Measurements from ENCODE around the gene PYGM.

DNA sequence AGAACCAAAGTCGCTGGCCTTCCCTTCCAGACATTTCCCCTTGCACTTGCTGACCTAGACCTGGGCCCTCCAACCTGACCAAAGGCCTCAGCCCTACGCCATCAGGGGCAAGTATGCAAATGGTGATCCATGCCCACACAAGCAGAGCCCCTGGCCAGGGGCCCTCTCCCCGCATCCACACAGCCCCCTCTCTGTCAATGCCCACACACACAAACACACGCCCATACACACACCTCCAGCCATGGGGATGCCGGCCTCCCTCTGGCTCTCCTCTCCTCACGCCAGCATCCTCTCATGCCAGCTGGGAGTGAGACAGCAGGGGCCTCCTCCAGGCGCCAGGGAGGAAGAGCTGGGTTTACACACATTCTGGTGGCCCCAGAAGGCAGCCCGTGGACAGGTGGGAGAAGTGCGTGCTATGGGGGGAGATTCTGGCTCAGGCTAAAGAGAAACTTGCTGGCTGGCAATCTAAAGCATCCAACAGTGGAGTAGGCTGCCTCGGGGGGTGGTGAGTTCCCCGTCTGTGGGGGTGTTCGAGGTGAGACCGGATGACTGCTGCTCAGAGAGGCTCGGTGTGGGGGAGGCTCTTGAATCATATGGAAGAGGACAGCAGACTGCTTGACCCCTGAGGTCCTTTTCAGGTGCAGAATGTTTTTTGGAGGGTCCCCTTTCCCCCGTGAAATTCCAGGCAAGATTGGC is 41.5 kb downstream of the PYGM start:
- TF ChIP-seq, protein P1, sequence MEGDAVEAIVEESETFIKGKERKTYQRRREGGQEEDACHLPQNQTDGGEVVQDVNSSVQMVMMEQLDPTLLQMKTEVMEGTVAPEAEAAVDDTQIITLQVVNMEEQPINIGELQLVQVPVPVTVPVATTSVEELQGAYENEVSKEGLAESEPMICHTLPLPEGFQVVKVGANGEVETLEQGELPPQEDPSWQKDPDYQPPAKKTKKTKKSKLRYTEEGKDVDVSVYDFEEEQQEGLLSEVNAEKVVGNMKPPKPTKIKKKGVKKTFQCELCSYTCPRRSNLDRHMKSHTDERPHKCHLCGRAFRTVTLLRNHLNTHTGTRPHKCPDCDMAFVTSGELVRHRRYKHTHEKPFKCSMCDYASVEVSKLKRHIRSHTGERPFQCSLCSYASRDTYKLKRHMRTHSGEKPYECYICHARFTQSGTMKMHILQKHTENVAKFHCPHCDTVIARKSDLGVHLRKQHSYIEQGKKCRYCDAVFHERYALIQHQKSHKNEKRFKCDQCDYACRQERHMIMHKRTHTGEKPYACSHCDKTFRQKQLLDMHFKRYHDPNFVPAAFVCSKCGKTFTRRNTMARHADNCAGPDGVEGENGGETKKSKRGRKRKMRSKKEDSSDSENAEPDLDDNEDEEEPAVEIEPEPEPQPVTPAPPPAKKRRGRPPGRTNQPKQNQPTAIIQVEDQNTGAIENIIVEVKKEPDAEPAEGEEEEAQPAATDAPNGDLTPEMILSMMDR (IDR thresholded peaks at IDR 0.05; ENCODE audit: insufficient read depth, low read length, poor library complexity, severe bottlenecking) = no peak
- TF ChIP-seq EZH2phosphoT487 (conservative IDR thresholded peaks at IDR 0.05; ENCODE audit: low read length) = no peak
